H1 (cell line): ENCODE data around the gene MARS1. TPM values are rescaled to one million over a fixed set of nuclear protein-coding genes. Genes with fewer than 3 reads are reported as not detected.
"Not testable (repeated sequence)": the region's sequence is repeated elsewhere in the genome, so short reads cannot be mapped to it uniquely, and the experiment has no call there.

Experiments used
- CTCF ChIA-PET: fragments of 300-600 bp; sonication (Branson Sonifier 250); formaldehyde crosslinking; loops from one replicate; lab custom pipeline; 2021; ENCODE audit not compliant: partially characterized antibody; lab: Charles Lee
- POLR2A ChIA-PET: fragments of 300-600 bp; sonication (Branson Sonifier 250); formaldehyde crosslinking; loops from one replicate; lab custom pipeline; 2021; ENCODE audit warnings: inconsistent platforms; ENCODE audit not compliant: partially characterized antibody; lab: Charles Lee
- DNase-seq, 2 experiments: peaks; one replicate each; pipeline versions ENCODE4 v3.0.0 to v3.0.0-alpha.2; 2010 to 2022; ENCODE audit warnings: low spot score in 2 of 2, low read depth in 1 of 2, mixed read lengths in 1 of 2
- FAIRE-seq: peaks from 2 replicates; lab custom pipeline; 2011; peaks lifted over from hg19 to GRCh38; lab: Jason Lieb, UNC
- H2AFZ ChIP-seq: 2 replicates; pipeline ENCODE4 v1.8.1; 2012; ENCODE audit warnings: low read length, inconsistent platforms
- H2AK5ac ChIP-seq: 2 replicates; pipeline ENCODE4 v1.6.1; 2013; ENCODE audit warnings: low read depth, low read length
- H2BK120ac ChIP-seq: replicated peaks from 2 replicates; pipeline ENCODE3; 2013; ENCODE audit warnings: low read depth, low read length, inconsistent platforms
- H2BK12ac ChIP-seq: 2 replicates; pipeline ENCODE4 v1.6.1; 2013; ENCODE audit warnings: low read depth, low read length
- H2BK15ac ChIP-seq: 2 replicates; pipeline ENCODE4 v1.6.1; 2013; ENCODE audit warnings: low read length
- H2BK20ac ChIP-seq: 2 replicates; pipeline ENCODE4 v1.6.1; 2013; ENCODE audit warnings: low read length
- H2BK5ac ChIP-seq: 2 replicates; pipeline ENCODE4 v1.6.1; 2013; ENCODE audit warnings: low read depth, low read length
- H3K14ac ChIP-seq: 2 replicates; pipeline ENCODE4 v1.6.1; 2013; ENCODE audit warnings: inconsistent platforms; ENCODE audit not compliant: insufficient read length
- H3K18ac ChIP-seq: 2 replicates; pipeline ENCODE4 v1.6.1; 2013; ENCODE audit warnings: low read length; ENCODE audit errors: extremely low read depth
- H3K23ac ChIP-seq: 2 replicates; pipeline ENCODE4 v1.6.1; 2013; ENCODE audit warnings: inconsistent platforms; ENCODE audit not compliant: insufficient read length
- H3K23me2 ChIP-seq: 2 replicates; pipeline ENCODE4 v1.6.1; 2013; ENCODE audit warnings: low read depth, low read length
- H3K27ac ChIP-seq: 2 replicates; pipeline ENCODE4 v1.6.1; 2011; ENCODE audit warnings: low read depth, low read length, inconsistent platforms
- H3K27me3 ChIP-seq, 4 experiments: replicated peaks in 1 of 4; 1 replicate in 1 of 4; 2 replicates in 3 of 4; pipeline versions ENCODE4 v1.6.1 to v1.8.1; 2011 to 2013; ENCODE audit warnings: low read length in 3 of 4, mild to moderate bottlenecking in 3 of 4, inconsistent platforms in 2 of 4, mixed read lengths in 2 of 4, moderate library complexity in 1 of 4; ENCODE audit not compliant: control insufficient read depth in 3 of 4, insufficient read depth in 3 of 4; ENCODE audit errors: extremely low read depth in 1 of 4
- H3K36me3 ChIP-seq, 4 experiments: 2 replicates each; pipeline versions ENCODE4 v1.6.1 to v1.8.1; 2011 to 2013; ENCODE audit warnings: mild to moderate bottlenecking in 4 of 4, low read length in 3 of 4, moderate library complexity in 2 of 4, control low read depth in 1 of 4, inconsistent platforms in 1 of 4; ENCODE audit not compliant: insufficient read depth in 4 of 4, control insufficient read depth in 2 of 4
- H3K4ac ChIP-seq: replicated peaks from 2 replicates; pipeline ENCODE3; 2013; ENCODE audit warnings: low read length, low read depth, mixed read lengths, inconsistent platforms; ENCODE audit not compliant: insufficient read length
- H3K4me1 ChIP-seq, 4 experiments: replicated peaks in 1 of 4; 1 replicate in 1 of 4; 2 replicates in 3 of 4; pipeline versions ENCODE4 v1.6.1 to v1.8.1; 2011 to 2013; ENCODE audit warnings: low read length in 3 of 4, inconsistent platforms in 2 of 4, mixed read lengths in 1 of 4; ENCODE audit not compliant: insufficient read depth in 4 of 4, control insufficient read depth in 3 of 4
- H3K4me2 ChIP-seq, 2 experiments: 2 replicates each; pipeline versions ENCODE4 v1.6.1 to v1.8.1; 2011 to 2013; ENCODE audit warnings: low read depth in 2 of 2, low read length in 2 of 2, control low read depth in 1 of 2, inconsistent platforms in 1 of 2, mild to moderate bottlenecking in 1 of 2; ENCODE audit not compliant: insufficient read depth in 1 of 2
- H3K4me3 ChIP-seq, 4 experiments: fragments of 200-600, 300-600 bp in 1 of 4; sonication (generic), shearing (Covaris generic), sonication (Bioruptor Twin) in 1 of 4; 2 replicates each; pipeline versions ENCODE4 v1.5.1 to v1.8.1; 2011 to 2016; ENCODE audit warnings: low read length in 4 of 4, low read depth in 3 of 4, control low read depth in 2 of 4, inconsistent platforms in 2 of 4, mild to moderate bottlenecking in 2 of 4, mixed read lengths in 1 of 4, moderate library complexity in 1 of 4; ENCODE audit not compliant: insufficient read depth in 2 of 4; ENCODE audit errors: extremely low read depth in 1 of 4
- H3K56ac ChIP-seq: replicated peaks from 2 replicates; pipeline ENCODE3; 2013; ENCODE audit warnings: low read depth, mild to moderate bottlenecking, mixed read lengths, low read length, inconsistent platforms; ENCODE audit not compliant: insufficient read length
- H3K79me1 ChIP-seq: 2 replicates; pipeline ENCODE4 v1.6.1; 2013; ENCODE audit warnings: low read depth, low read length, control low read depth
- H3K79me2 ChIP-seq, 2 experiments: 2 replicates each; pipeline versions ENCODE4 v1.6.1 to v1.8.1; 2012 to 2013; ENCODE audit warnings: low read length in 2 of 2, mild to moderate bottlenecking in 2 of 2, inconsistent platforms in 1 of 2; ENCODE audit not compliant: insufficient read depth in 2 of 2, control insufficient read depth in 1 of 2
- H3K9ac ChIP-seq, 4 experiments: replicated peaks in 1 of 4; 1 replicate in 1 of 4; 2 replicates in 3 of 4; pipeline versions ENCODE4 v1.6.1 to v1.8.1; 2011 to 2013; ENCODE audit warnings: low read depth in 3 of 4, low read length in 3 of 4, control low read depth in 2 of 4, mild to moderate bottlenecking in 2 of 4, moderate library complexity in 2 of 4, inconsistent platforms in 1 of 4; ENCODE audit errors: extremely low read depth in 1 of 4
- H3K9me3 ChIP-seq, 2 experiments: 2 replicates each; pipeline versions ENCODE4 v1.6.1 to v1.8.1; 2012 to 2013; ENCODE audit warnings: mild to moderate bottlenecking in 2 of 2, moderate library complexity in 2 of 2, control low read depth in 1 of 2, inconsistent platforms in 1 of 2, low read depth in 1 of 2, low read length in 1 of 2, mixed read lengths in 1 of 2; ENCODE audit not compliant: insufficient read depth in 2 of 2
- H4K20me1 ChIP-seq, 2 experiments: replicated peaks in 1 of 2; 2 replicates each; pipeline versions ENCODE3 to v1.8.1; 2011 to 2013; ENCODE audit warnings: inconsistent platforms in 2 of 2, low read length in 2 of 2, mild to moderate bottlenecking in 1 of 2; ENCODE audit not compliant: insufficient read depth in 2 of 2, control insufficient read depth in 1 of 2
- H4K5ac ChIP-seq: 2 replicates; pipeline ENCODE4 v1.6.1; 2013; ENCODE audit warnings: low read length, low read depth, mixed read lengths, inconsistent platforms; ENCODE audit not compliant: insufficient read length
- H4K8ac ChIP-seq: 2 replicates; pipeline ENCODE4 v1.8.0; 2013; ENCODE audit warnings: mild to moderate bottlenecking, moderate library complexity, low read length, inconsistent platforms; ENCODE audit not compliant: insufficient read depth; ENCODE audit errors: extremely low read depth
- H4K91ac ChIP-seq: replicated peaks from 2 replicates; pipeline ENCODE3; 2013; ENCODE audit warnings: low read length, mixed read lengths, inconsistent platforms; ENCODE audit not compliant: insufficient read length
- WGBS, 2 experiments: shearing (Covaris generic) in 1 of 2; methylation state at CpG; one replicate each; pipeline versions ENCODE4 v1.1.6 to v1.1.7; 2013 to 2015; ENCODE audit warnings: low lambda C conversion rate in 2 of 2, mixed read lengths in 2 of 2, inconsistent platforms in 1 of 2, low coverage in 1 of 2, missing lambda C conversion rate in 1 of 2; ENCODE audit not compliant: insufficient replicate concordance in 2 of 2, insufficient coverage in 1 of 2, insufficient read length in 1 of 2; ENCODE audit errors: extremely low coverage in 1 of 2, missing lambda C conversion rate in 1 of 2; 5-methylcytosine and 5-hydroxymethylcytosine counted together
- polyA plus RNA-seq, 7 experiments: library from polyadenylated mRNA; depleted of rRNA in 3 of 7; stranded (reverse) in 5 of 7; unstranded in 2 of 7; fragments of >200 nt in 5 of 7; fragments of 200-250 nt in 2 of 7; gene quantifications; 1 replicate in 5 of 7; 2 replicates in 1 of 7; 4 replicates in 1 of 7; pipeline versions ENCODE4 v1.2.1 to v1.2.3, GENCODE V29; 2011 to 2013; ENCODE audit warnings: missing spikeins in 2 of 7, mixed read lengths in 2 of 7
- total RNA-seq: library from RNA; stranded (reverse); fragmentation: NEBNext Ultra II Directional; extraction: Animal tissue kit (Norgen Biotek cat#: 25700); gene quantifications from 2 replicates; pipeline ENCODE4 v1.2.1, GENCODE V29; 2021

The MARS1 gene
- total and polyA plus RNA-seq, 2 of the 8 experiments (the other 6 are each of a cell fraction or from before 2014, with no cell fraction given): 194 to 407 TPM

DNA sequence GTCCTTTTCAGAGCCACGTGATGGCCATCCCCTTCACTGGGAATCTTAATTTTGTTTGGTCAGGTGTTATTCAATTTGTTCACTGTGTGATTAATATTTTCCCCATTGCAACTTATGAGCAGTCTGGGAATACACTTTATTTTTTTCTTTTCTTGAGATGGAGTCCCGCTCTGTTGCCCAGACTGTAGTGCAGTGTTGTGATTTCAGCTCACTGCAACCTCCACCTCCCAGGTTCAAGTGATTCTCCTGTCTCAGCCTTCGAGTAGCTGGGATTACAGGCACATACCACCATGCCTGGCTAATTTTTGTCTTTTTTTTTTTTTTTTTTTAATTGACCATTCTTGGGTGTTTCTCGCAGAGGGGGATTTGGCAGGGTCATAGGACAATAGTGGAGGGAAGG is 18.7 kb downstream of the MARS1 start:
- H3K23ac ChIP-seq, H3K27ac ChIP-seq, H3K14ac ChIP-seq, H3K18ac ChIP-seq, H2AK5ac ChIP-seq, H2BK12ac ChIP-seq, H3K9me3 ChIP-seq, H3K4me3 ChIP-seq, H2AFZ ChIP-seq, DNase-seq, H2BK20ac ChIP-seq, H3K4me2 ChIP-seq, H3K23me2 ChIP-seq, H4K8ac ChIP-seq, H3K56ac ChIP-seq, H3K79me1 ChIP-seq, H2BK5ac ChIP-seq, H3K27me3 ChIP-seq, H2BK15ac ChIP-seq, H4K20me1 ChIP-seq, H3K79me2 ChIP-seq, FAIRE-seq, H2BK120ac ChIP-seq, H3K4me1 ChIP-seq, H4K91ac ChIP-seq, H3K9ac ChIP-seq, H4K5ac ChIP-seq, H3K4ac ChIP-seq: not testable (repeated sequence)
- WGBS, 2 experiments: 94% methylated on average over 3 of the region's 4 CpGs; no CpG with 5 or more reads in 1 of the 2 experiments
- H3K36me3 ChIP-seq: peaks cover 40 to 81% (median 67%) of the 10 kb centered on the region in 4 experiments
- POLR2A ChIA-PET: interaction anchor here (0.6 kb wide), 1 partner anchor 67 kb away, joined by 3 read pairs; no protein-coding TSS in a partner anchor
- CTCF ChIA-PET: interaction anchor here (1.1 kb wide), 1 partner anchor 12 kb away, joined by 3 read pairs; no protein-coding TSS in a partner anchor

DNA sequence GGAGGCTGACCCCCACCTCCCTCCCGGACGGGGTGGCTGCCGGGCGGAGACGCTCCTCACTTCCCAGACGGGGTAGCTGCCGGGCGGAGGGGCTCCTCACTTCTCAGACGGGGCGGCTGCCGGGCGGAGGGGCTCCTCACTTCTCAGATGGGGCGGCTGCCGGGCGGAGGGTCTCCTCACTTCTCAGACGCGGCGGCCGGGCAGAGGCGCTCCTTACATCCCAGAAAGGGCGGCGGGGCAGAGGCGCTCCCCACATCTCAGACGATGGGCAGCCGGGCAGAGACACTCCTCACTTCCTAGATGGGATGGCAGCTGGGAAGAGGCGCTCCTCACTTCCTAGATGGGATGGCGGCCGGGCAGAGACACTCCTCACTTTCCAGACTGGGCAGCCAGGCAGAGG is 19.9 kb downstream of the MARS1 start:
- H2BK120ac ChIP-seq, FAIRE-seq, H3K79me1 ChIP-seq, H3K4ac ChIP-seq, H2BK15ac ChIP-seq, H3K4me1 ChIP-seq, H3K4me2 ChIP-seq, H2BK5ac ChIP-seq, H3K4me3 ChIP-seq, H3K9me3 ChIP-seq, H2AK5ac ChIP-seq, H3K9ac ChIP-seq, H3K79me2 ChIP-seq, H3K27me3 ChIP-seq, H4K20me1 ChIP-seq, H2AFZ ChIP-seq, H3K18ac ChIP-seq, CTCF ChIA-PET, H3K23ac ChIP-seq, H3K23me2 ChIP-seq, H4K91ac ChIP-seq, H3K27ac ChIP-seq, H4K8ac ChIP-seq, H2BK20ac ChIP-seq, H3K56ac ChIP-seq, DNase-seq, H3K14ac ChIP-seq, H4K5ac ChIP-seq, H2BK12ac ChIP-seq: not testable (repeated sequence)
- POLR2A ChIA-PET: interaction anchor here (1.4 to 1.5 kb wide), 2 partner anchors 10 to 12 kb away, joined by 6 to 8 read pairs; partner anchors contain the start of gene DDIT3
- no CpG with 5 or more reads among the region's 28 CpGs for WGBS, 2 experiments
- peaks cover 48 to 81% (median 71%) of the 10 kb centered on the region in 4 experiments for H3K36me3 ChIP-seq
